Measurements from ENCODE around the gene CELF2.

Gene CELF2

GRCh38 chr10:11290156-11290890 lies 272.7 kb downstream of the CELF2 start:
- DNase-seq (ENCODE audit: low read depth in 2 of 3, low spot score in 2 of 3), result no peak

- DNase-seq (ENCODE audit: low read depth in 2 of 3, low spot score in 2 of 3), result no peak
These were observed 275.1 kb downstream of the CELF2 start for GRCh38 chr10:11292576-11293302.

GRCh38 chr10:11293332-11293731 lies 275.7 kb downstream of the CELF2 start:
- DNase-seq (ENCODE audit: low read depth in 2 of 3, low spot score in 2 of 3), result no peak

- no peak for DNase-seq (ENCODE audit: low read depth in 2 of 3, low spot score in 2 of 3)
These were observed 277.3 kb downstream of the CELF2 start for GRCh38 chr10:11294831-11295450.

- DNase-seq (ENCODE audit: low read depth in 2 of 3, low spot score in 2 of 3), result no peak
These were observed 277.8 kb downstream of the CELF2 start for GRCh38 chr10:11295492-11295891.

- no peak for DNase-seq (ENCODE audit: low read depth in 2 of 3, low spot score in 2 of 3)
These were observed 279.5 kb downstream of the CELF2 start for GRCh38 chr10:11297136-11297535.

- DNase-seq (ENCODE audit: low read depth in 2 of 3, low spot score in 2 of 3), result no peak
These were observed 280.4 kb downstream of the CELF2 start for GRCh38 chr10:11298116-11298515.

- no peak for DNase-seq (ENCODE audit: low read depth in 2 of 3, low spot score in 2 of 3)
These were observed 281.5 kb downstream of the CELF2 start for GRCh38 chr10:11299125-11299524.

- DNase-seq (ENCODE audit: low read depth in 2 of 3, low spot score in 2 of 3), result no peak
These were observed 282.4 kb downstream of the CELF2 start for GRCh38 chr10:11300026-11300425.

GRCh38 chr10:11300563-11300962 lies 282.9 kb downstream of the CELF2 start:
- DNase-seq (ENCODE audit: low read depth in 2 of 3, low spot score in 2 of 3), result no peak

GRCh38 chr10:11301571-11302111 lies 284.0 kb downstream of the CELF2 start:
- no peak for DNase-seq (ENCODE audit: low read depth in 2 of 3, low spot score in 2 of 3)

GRCh38 chr10:11302181-11302580 lies 284.5 kb downstream of the CELF2 start:
- DNase-seq (ENCODE audit: low read depth in 2 of 3, low spot score in 2 of 3), result no peak

GRCh38 chr10:11303361-11304170 lies 285.9 kb downstream of the CELF2 start:
- DNase-seq (ENCODE audit: low read depth in 2 of 3, low spot score in 2 of 3), result no peak

- no peak for DNase-seq (ENCODE audit: low read depth in 2 of 3, low spot score in 2 of 3)
These were observed 287.4 kb downstream of the CELF2 start for GRCh38 chr10:11304906-11305585.

GRCh38 chr10:11305825-11306593 lies 288.3 kb downstream of the CELF2 start:
- no peak for DNase-seq (ENCODE audit: low read depth in 2 of 3, low spot score in 2 of 3)

GRCh38 chr10:11307004-11307403 lies 289.3 kb downstream of the CELF2 start:
- DNase-seq (ENCODE audit: low read depth in 2 of 3, low spot score in 2 of 3), result no peak

GRCh38 chr10:11307937-11308336 lies 290.3 kb downstream of the CELF2 start:
- DNase-seq (ENCODE audit: low read depth in 2 of 3, low spot score in 2 of 3), result no peak

GRCh38 chr10:11311027-11311426 lies 293.4 kb downstream of the CELF2 start:
- no peak for DNase-seq (ENCODE audit: low read depth in 2 of 3, low spot score in 2 of 3)

GRCh38 chr10:11313463-11313862 lies 295.8 kb downstream of the CELF2 start:
- no peak for DNase-seq (ENCODE audit: low read depth in 2 of 3, low spot score in 2 of 3)
